HTR-8/SVneo (cell line): Measurements from ENCODE around the gene UBL5.
A peak's percentile ranks its signal among the peaks of the same experiment; 100 is the strongest.
"Not testable (repeated sequence)": the region's sequence is repeated elsewhere in the genome, so short reads cannot be mapped to it uniquely, and the experiment has no call there.

ENCODE experiments used
- DNase-seq: peaks from one replicate; pipeline ENCODE4 v3.0.0; 2011; ENCODE audit warnings: low spot score, mixed read lengths; ENCODE audit not compliant: insufficient read length
- FAIRE-seq: peaks from 2 replicates; lab custom pipeline; 2011; peaks lifted over from hg19 to GRCh38; lab: Jason Lieb, UNC

UBL5 gene

GRCh38 chr19:9827289-9828238, at the start of gene UBL5:
Gene UBL5, plus strand, starts transcription at chr19:9827918. Its CDS starts 420 bp downstream, at chr19:9828338.
- DNase-seq (peak; percentile 95), FAIRE-seq (peak; percentile 90)

DNA sequence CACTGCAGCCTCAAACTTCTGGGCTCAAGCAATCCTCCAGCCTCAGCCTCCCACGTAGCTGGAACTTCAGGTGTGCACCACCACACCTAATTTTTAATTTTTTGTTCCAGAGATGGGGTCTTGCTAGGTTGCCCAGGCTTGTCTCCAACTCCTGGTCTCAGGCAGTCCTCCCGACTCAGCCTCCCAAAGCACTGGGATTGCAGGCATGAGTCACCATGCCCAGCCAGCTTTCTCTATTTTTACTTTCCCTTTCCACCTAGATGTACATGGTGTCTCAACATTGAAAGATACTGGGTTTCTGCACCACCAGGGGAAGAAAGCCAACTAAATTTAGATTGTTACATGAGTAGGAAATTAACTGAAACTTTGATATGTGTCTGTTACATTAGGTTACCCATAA, 45.4 kb upstream of the UBL5 start:
- DNase-seq (no peak), FAIRE-seq (no peak)

GRCh38 chr19:9784163-9784496, 43.6 kb upstream of the UBL5 start:
- not testable (repeated sequence) for FAIRE-seq, DNase-seq

GRCh38 chr19:9785367-9786331, 42.1 kb upstream of the UBL5 start:
- peak; percentile 91 for DNase-seq
- FAIRE-seq = peak; percentile 86

- FAIRE-seq = no peak
Observed at GRCh38 chr19:9786342-9786741, 41.4 kb upstream of the UBL5 start.

DNA sequence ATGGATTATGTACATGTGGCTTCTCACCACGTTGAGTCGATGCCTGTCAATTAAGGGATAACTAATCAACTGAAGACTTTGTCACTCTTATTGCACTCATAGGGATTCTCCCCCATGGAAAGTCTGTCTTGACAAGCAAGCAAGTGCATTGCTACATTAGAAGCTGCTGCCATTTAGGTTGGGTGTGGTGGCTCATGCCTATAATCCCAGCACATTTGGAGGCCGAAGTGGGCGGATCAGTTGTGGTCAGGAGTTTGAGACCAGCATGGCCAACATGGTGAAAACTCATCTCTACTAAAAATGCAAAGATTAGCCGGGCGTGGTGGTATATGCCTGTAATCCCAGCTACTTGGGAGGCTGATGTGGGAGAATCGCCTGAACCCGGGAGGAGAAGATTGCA, 40.9 kb upstream of the UBL5 start:
- FAIRE-seq (no peak), DNase-seq (no peak)

More at GRCh38 chr19:9786342-9786741, 41.4 kb upstream of the UBL5 start:
- no peak for DNase-seq

DNA sequence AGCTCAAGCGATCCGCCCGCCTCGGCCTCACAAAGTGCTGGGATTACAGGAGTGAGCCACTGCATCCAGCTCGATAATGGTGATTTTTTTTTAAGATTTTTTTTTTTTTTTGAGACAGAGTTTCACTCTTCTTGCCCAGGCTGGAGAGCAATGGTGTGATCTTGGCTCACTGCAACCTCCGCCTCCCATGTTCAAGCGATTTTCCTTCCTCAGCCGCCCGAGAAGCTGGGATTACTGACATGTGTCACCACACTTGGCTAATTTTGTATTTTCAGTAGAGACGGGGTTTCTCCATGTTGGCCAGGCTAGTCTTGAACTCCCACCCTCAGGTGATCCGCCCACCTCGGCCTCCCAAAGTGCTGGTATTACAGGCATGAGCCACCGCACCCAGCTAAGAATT, 39.1 kb upstream of the UBL5 start:
- DNase-seq, FAIRE-seq: not testable (repeated sequence)

DNA sequence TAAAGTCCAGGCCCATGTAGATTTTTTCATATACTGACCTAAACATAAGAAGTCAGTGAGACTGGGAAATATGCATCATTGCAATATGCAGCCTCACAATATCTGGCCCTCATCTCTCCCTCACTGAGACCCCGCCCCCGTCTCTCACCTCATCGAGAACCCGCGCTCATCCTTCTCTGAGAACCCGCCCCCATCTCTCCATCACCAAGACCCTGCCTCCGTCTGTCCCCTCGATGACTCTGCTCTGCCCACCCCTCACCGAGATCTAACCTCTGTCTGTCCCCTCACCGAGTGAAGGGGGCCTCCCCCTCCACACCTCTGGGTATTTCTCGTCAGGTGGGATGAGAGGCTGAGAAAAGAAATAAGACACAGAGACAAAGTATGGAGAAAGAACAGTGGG, 38.7 kb upstream of the UBL5 start:
- DNase-seq = no peak
- no peak for FAIRE-seq

GRCh38 chr19:9789579-9789978, 38.1 kb upstream of the UBL5 start:
- DNase-seq, FAIRE-seq: not testable (repeated sequence)

GRCh38 chr19:9791073-9791367, 36.7 kb upstream of the UBL5 start:
- not testable (repeated sequence) for DNase-seq, FAIRE-seq

DNA sequence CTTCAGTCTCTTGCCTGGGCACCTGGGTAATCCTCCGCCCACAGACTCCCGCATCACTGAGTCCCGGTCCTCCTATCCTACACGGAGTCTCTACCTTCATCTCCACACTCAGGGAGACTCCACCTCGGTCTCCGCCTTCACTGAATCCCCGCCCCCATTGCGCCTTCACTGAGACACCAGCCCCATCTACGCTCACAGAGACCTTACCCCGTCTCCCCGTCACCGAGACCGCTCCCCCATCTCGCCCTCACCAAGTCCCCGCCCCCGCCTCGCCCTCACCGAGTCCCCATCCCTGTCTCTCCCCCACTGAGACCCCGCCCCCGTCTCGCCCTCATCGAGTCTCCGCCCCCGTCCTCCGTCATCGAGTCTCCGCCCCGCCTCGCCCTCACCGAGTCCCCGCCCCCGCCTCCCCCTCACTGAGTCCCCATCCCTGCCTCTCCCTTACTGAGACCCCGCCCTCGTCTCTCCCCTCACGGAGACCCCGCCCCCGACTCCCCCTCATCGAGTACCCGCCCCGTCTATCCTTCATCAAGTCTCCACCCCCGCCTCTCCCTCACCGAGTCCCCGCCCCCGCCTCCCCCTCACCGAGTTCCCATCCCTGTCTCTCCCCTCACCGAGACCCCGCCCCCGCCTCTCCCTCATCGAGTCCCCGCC, 36.0 kb upstream of the UBL5 start:
- peak; percentile 88 for DNase-seq
- peak; percentile 90 for FAIRE-seq

DNA sequence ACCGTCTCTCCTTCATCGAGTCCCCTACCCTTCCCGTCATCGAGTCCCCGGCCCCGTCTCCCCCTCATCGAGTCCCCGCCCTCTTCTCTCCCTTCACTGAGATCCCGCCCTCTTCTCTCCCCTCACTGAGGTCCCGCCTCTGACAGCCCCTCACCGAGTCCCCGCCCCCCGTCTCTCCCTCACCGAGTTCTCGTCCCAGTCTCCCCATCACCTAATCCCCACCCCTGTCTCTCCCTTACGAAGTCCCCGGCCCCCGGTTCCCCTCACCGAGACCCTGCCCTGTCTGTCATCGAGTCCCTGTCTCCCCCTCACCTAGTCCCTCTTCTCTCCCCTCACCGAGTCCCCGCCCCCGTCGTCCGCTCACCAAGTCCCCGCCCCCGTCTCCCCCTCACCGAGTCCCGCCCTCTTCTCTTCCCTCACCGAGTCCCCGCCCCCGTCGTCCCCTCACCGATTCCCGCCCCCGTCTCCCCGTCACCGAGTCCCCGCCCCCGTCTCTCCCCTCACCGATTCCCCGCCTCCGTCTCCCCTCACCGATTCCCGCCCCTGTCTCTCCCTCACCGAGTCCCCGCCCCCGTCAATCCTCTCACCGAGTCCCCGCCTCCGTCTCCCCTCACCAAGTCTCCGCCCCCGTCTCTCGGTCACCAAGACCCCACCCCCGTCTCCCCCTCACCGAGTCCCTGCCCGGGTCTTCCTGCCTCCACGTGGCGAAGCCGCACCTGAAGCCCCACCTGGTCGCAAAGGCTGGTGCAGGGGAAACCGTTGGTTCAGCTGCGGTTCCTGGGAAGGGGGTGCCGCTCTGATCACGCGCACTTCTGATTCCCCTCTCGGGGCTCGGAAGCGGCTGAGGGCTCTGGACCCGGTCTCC, 35.3 kb upstream of the UBL5 start:
- FAIRE-seq = peak; percentile 74

GRCh38 chr19:9793071-9793591, 34.6 kb upstream of the UBL5 start:
- FAIRE-seq (no peak), DNase-seq (no peak)

More for the DNA sequence above, 35.3 kb upstream of the UBL5 start:
- peak; percentile 78 for DNase-seq

DNA sequence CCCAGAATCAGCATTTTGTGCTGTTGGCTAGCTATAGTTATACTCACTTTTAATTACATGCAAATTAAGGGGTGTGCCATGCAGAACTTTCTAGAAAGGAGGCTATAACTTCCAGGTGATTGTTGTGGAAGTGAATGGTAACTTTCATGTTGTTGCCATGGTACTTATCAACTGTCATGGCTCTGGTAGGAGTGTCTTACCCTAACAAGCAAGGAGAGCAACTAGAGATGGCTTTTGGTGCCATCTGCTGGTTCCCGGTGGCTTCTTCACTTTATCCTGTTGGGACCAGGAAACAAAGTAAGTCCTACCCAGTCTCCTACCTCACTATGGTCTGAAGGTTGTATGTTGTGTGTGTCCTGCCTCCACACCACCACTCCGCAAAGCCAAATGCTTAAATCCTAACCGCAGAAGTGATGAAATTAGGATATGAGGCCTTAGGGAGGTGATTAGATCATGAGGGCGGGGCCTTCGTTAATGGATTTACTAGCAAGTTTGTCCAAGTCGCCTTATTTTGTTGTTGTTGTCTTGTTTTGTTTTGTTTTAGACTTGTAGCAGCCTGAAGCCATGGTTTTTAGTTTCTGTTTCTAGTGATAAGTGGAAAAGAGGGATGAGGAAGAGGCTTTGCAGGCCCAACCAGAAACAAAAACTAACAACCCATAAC, 31.5 kb upstream of the UBL5 start:
- DNase-seq (peak; percentile 81), FAIRE-seq (peak; percentile 73)

- no peak for DNase-seq
- no peak for FAIRE-seq
Observed at GRCh38 chr19:9797871-9798270, 29.8 kb upstream of the UBL5 start.

GRCh38 chr19:9799162-9799561, 28.6 kb upstream of the UBL5 start:
- DNase-seq (no peak), FAIRE-seq (no peak)

GRCh38 chr19:9801976-9802375, 25.7 kb upstream of the UBL5 start:
- no peak for FAIRE-seq
- no peak for DNase-seq

GRCh38 chr19:9806803-9807202, 20.9 kb upstream of the UBL5 start:
- FAIRE-seq = no peak
- DNase-seq = no peak
